A549 (cell line): ENCODE data around the gene MKNK1.

ENCODE experiments used
- CBX8 ChIP-seq: fragments of 200-600 bp; sonication (generic); IDR thresholded peaks from 2 replicates; pipeline ENCODE4 v1.6.1; 2016
- EHMT2 ChIP-seq: fragments of 200-600 bp; sonication (generic); IDR thresholded peaks from 2 replicates; pipeline ENCODE4 v1.6.1; 2016; ENCODE audit warnings: antibody characterized with exemption, low read depth, mild to moderate bottlenecking, moderate library complexity
- JUN ChIP-seq, 2 experiments: fragments of >200 bp; sonication (Bioruptor Twin); formaldehyde crosslinking; IDR thresholded peaks; 2 replicates in 1 of 2; 3 replicates in 1 of 2; pipeline ENCODE4 v1.6.1; 2016 to 2017
- JUNB ChIP-seq: fragments of >200 bp; sonication (Bioruptor Twin); formaldehyde crosslinking; IDR thresholded peaks from 2 replicates; pipeline ENCODE4 v1.6.1; 2016
- POLR2A ChIP-seq: IDR thresholded peaks from 2 replicates; pipeline ENCODE4 v1.6.1; 2012; ENCODE audit warnings: mild to moderate bottlenecking, low read length
- RCOR1 ChIP-seq: fragments of 150-350 bp; IDR thresholded peaks from 2 replicates; pipeline ENCODE4 v1.6.1; 2014; ENCODE audit warnings: antibody characterized with exemption, low read length, low read depth
- SMC3 ChIP-seq: fragments of >200 bp; sonication (Bioruptor Twin); formaldehyde crosslinking; IDR thresholded peaks from 3 replicates; pipeline ENCODE4 v1.6.1; 2018; ENCODE audit warnings: inconsistent platforms
- TF ChIP-seq, protein P1 (sequence below): fragments of 150-350 bp; IDR thresholded peaks from 2 replicates; pipeline ENCODE4 v1.6.1; 2014; ENCODE audit warnings: low read depth, mild to moderate bottlenecking, low read length
- TF ChIP-seq, protein P2 (sequence below): fragments of >200 bp; sonication (Bioruptor Twin); formaldehyde crosslinking; IDR thresholded peaks from 3 replicates; pipeline ENCODE4 v1.5.1; 2016
- TF ChIP-seq, protein P3 (sequence below): fragments of 450-650 bp; IDR thresholded peaks from 2 replicates; pipeline ENCODE4 v1.6.1; 2014; ENCODE audit warnings: antibody characterized with exemption
- TF ChIP-seq, protein P4 (sequence below): fragments of 200-600 bp; sonication (generic); IDR thresholded peaks from 2 replicates; pipeline ENCODE4 v1.6.1; 2016; ENCODE audit warnings: antibody characterized with exemption, mild to moderate bottlenecking, moderate library complexity
- TF ChIP-seq, protein P5 (sequence below): fragments of >200 bp; sonication (Bioruptor Twin); formaldehyde crosslinking; IDR thresholded peaks from 2 replicates; pipeline ENCODE4 v1.6.1; 2016

DNA sequence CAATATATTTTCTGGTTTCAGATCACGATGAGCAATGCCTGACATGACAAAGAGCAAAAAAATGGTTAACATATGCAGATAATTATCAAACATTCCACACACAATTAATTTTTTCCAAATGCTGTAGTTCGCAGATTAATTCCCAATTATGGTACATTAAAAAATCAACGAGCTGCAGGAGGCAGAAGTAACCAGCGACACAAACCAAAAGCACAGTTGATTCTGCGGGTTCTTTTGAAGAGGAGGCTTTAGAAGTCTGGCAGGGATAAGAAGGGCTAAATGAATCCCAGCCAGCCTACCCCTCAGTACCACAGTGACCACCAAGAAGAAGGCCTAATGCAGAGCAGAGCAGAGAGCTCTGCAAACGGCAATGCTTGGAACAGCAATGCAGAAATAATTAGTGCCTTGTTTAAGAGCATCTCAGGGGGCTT lies 35.6 kb downstream of the MKNK1 start:
- TF ChIP-seq JUNB (no peak), POLR2A (no peak), RCOR1 (no peak), JUN (IDR thresholded peaks at IDR 0.05) (no peak), CBX8 (no peak), SMC3 (no peak), EHMT2 (no peak)
- TF ChIP-seq, protein P1, sequence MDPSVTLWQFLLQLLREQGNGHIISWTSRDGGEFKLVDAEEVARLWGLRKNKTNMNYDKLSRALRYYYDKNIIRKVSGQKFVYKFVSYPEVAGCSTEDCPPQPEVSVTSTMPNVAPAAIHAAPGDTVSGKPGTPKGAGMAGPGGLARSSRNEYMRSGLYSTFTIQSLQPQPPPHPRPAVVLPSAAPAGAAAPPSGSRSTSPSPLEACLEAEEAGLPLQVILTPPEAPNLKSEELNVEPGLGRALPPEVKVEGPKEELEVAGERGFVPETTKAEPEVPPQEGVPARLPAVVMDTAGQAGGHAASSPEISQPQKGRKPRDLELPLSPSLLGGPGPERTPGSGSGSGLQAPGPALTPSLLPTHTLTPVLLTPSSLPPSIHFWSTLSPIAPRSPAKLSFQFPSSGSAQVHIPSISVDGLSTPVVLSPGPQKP, result no peak
- TF ChIP-seq, protein P2, sequence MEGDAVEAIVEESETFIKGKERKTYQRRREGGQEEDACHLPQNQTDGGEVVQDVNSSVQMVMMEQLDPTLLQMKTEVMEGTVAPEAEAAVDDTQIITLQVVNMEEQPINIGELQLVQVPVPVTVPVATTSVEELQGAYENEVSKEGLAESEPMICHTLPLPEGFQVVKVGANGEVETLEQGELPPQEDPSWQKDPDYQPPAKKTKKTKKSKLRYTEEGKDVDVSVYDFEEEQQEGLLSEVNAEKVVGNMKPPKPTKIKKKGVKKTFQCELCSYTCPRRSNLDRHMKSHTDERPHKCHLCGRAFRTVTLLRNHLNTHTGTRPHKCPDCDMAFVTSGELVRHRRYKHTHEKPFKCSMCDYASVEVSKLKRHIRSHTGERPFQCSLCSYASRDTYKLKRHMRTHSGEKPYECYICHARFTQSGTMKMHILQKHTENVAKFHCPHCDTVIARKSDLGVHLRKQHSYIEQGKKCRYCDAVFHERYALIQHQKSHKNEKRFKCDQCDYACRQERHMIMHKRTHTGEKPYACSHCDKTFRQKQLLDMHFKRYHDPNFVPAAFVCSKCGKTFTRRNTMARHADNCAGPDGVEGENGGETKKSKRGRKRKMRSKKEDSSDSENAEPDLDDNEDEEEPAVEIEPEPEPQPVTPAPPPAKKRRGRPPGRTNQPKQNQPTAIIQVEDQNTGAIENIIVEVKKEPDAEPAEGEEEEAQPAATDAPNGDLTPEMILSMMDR, result no peak
- TF ChIP-seq, protein P3, sequence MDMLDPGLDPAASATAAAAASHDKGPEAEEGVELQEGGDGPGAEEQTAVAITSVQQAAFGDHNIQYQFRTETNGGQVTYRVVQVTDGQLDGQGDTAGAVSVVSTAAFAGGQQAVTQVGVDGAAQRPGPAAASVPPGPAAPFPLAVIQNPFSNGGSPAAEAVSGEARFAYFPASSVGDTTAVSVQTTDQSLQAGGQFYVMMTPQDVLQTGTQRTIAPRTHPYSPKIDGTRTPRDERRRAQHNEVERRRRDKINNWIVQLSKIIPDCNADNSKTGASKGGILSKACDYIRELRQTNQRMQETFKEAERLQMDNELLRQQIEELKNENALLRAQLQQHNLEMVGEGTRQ, result no peak
- TF ChIP-seq, protein P4, sequence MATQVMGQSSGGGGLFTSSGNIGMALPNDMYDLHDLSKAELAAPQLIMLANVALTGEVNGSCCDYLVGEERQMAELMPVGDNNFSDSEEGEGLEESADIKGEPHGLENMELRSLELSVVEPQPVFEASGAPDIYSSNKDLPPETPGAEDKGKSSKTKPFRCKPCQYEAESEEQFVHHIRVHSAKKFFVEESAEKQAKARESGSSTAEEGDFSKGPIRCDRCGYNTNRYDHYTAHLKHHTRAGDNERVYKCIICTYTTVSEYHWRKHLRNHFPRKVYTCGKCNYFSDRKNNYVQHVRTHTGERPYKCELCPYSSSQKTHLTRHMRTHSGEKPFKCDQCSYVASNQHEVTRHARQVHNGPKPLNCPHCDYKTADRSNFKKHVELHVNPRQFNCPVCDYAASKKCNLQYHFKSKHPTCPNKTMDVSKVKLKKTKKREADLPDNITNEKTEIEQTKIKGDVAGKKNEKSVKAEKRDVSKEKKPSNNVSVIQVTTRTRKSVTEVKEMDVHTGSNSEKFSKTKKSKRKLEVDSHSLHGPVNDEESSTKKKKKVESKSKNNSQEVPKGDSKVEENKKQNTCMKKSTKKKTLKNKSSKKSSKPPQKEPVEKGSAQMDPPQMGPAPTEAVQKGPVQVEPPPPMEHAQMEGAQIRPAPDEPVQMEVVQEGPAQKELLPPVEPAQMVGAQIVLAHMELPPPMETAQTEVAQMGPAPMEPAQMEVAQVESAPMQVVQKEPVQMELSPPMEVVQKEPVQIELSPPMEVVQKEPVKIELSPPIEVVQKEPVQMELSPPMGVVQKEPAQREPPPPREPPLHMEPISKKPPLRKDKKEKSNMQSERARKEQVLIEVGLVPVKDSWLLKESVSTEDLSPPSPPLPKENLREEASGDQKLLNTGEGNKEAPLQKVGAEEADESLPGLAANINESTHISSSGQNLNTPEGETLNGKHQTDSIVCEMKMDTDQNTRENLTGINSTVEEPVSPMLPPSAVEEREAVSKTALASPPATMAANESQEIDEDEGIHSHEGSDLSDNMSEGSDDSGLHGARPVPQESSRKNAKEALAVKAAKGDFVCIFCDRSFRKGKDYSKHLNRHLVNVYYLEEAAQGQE, result no peak
- TF ChIP-seq, protein P5, sequence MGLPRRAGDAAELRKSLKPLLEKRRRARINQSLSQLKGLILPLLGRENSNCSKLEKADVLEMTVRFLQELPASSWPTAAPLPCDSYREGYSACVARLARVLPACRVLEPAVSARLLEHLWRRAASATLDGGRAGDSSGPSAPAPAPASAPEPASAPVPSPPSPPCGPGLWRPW, result no peak
